Retinal pigment epithelial cell (primary cell): ENCODE results near the gene SURF1.

Source experiments
- DNase-seq: peaks from one replicate; pipeline ENCODE4 v3.0.0-alpha.2; 2010; ENCODE audit warnings: low read depth
- H3K4me3 ChIP-seq: 2 replicates; pipeline ENCODE4 v1.5.1; 2011; ENCODE audit warnings: mild to moderate bottlenecking, low read length, control low read depth, moderate library complexity
- CTCF ChIP-seq: conservative IDR thresholded peaks from 2 replicates; pipeline ENCODE4 v1.5.1; 2011; ENCODE audit warnings: low read depth, low read length, control low read depth, inconsistent platforms

The SURF1 gene

GRCh38 chr9:133304477-133305377, 51.6 kb downstream of the SURF1 start:
- no peak for TF ChIP-seq CTCF

GRCh38 chr9:133304158-133304470, 52.2 kb downstream of the SURF1 start:
- no peak overlapping the region for H3K4me3 ChIP-seq
- no peak for DNase-seq
- no peak for TF ChIP-seq CTCF

More at GRCh38 chr9:133304477-133305377, 51.6 kb downstream of the SURF1 start:
- no peak overlapping the region for H3K4me3 ChIP-seq
- DNase-seq: no peak

GRCh38 chr9:133303266-133304157, 52.8 kb downstream of the SURF1 start:
- no peak for DNase-seq
- TF ChIP-seq CTCF: no peak
- H3K4me3 ChIP-seq: no peak overlapping the region
